DOHH2 (cell line): ENCODE results near the gene HDAC4.

Experiments used
- H3F3A ChIP-seq: fragments of 200-600 bp; sonication (generic), shearing (Covaris generic); 2 replicates; pipeline ENCODE4 v1.6.0; 2016; ENCODE audit warnings: antibody characterized with exemption, mild to moderate bottlenecking; ENCODE audit not compliant: control insufficient read depth, insufficient read depth
- H3K27ac ChIP-seq: fragments of 200-600 bp; sonication (generic); 2 replicates; pipeline ENCODE4 v1.5.1; 2014; ENCODE audit warnings: low read depth, mild to moderate bottlenecking, low read length, moderate library complexity
- H3K27me3 ChIP-seq: fragments of 200-600 bp; sonication (generic); 2 replicates; pipeline ENCODE4 v1.6.1; 2014; ENCODE audit warnings: mild to moderate bottlenecking, low read length, mixed read lengths; ENCODE audit not compliant: control insufficient read depth
- H3K36me3 ChIP-seq: fragments of 200-600 bp; sonication (generic); 2 replicates; pipeline ENCODE4 v1.6.1; 2014; ENCODE audit warnings: mild to moderate bottlenecking, low read length, moderate library complexity, mixed read lengths; ENCODE audit not compliant: control insufficient read depth
- H3K4me1 ChIP-seq: fragments of 200-600 bp; sonication (generic); 2 replicates; pipeline ENCODE4 v1.6.1; 2014; ENCODE audit warnings: mild to moderate bottlenecking, low read length, mixed read lengths; ENCODE audit not compliant: control insufficient read depth
- H3K4me2 ChIP-seq: fragments of 200-600 bp; sonication (generic); 2 replicates; pipeline ENCODE4 v1.6.0; 2014; ENCODE audit warnings: mild to moderate bottlenecking, low read length, moderate library complexity
- H3K4me3 ChIP-seq: fragments of 200-600 bp; sonication (generic); 2 replicates; pipeline ENCODE4 v1.5.1; 2014; ENCODE audit warnings: mild to moderate bottlenecking, low read length, mixed read lengths
- H3K79me2 ChIP-seq: fragments of 200-600 bp; sonication (generic); 2 replicates; pipeline ENCODE4 v1.6.1; 2014; ENCODE audit warnings: mild to moderate bottlenecking, low read length, mixed read lengths; ENCODE audit not compliant: control insufficient read depth
- H3K9me2 ChIP-seq: fragments of 200-600 bp; sonication (generic); replicated peaks from 2 replicates; pipeline ENCODE4 v1.6.1; 2014; ENCODE audit warnings: mild to moderate bottlenecking, low read length, mixed read lengths; ENCODE audit not compliant: control insufficient read depth
- H3K9me3 ChIP-seq: fragments of 200-600 bp; sonication (generic); 2 replicates; pipeline ENCODE4 v1.6.1; 2014; ENCODE audit warnings: antibody characterized with exemption, low read length, mixed read lengths; ENCODE audit not compliant: control insufficient read depth, insufficient read depth
- H4K20me1 ChIP-seq: fragments of 200-600 bp; sonication (generic); 2 replicates; pipeline ENCODE4 v1.6.0; 2014; ENCODE audit warnings: low read depth, mild to moderate bottlenecking, antibody characterized with exemption, low read length, moderate library complexity; ENCODE audit not compliant: control insufficient read depth, insufficient read depth
- EZH2phosphoT487 ChIP-seq: fragments of 200-600 bp; sonication (generic); IDR thresholded peaks from 2 replicates; pipeline ENCODE4 v1.6.1; 2017; ENCODE audit warnings: borderline replicate concordance, mild to moderate bottlenecking, antibody characterized with exemption, low read length, moderate library complexity, mixed read lengths
- TF ChIP-seq, protein P1 (sequence below): fragments of 200-600 bp; sonication (generic); IDR thresholded peaks from one replicate; pipeline ENCODE4 v1.5.1; 2014; ENCODE audit warnings: antibody characterized with exemption, mild to moderate bottlenecking, low read depth, low read length; ENCODE audit not compliant: poor library complexity, severe bottlenecking

The HDAC4 gene

DNA sequence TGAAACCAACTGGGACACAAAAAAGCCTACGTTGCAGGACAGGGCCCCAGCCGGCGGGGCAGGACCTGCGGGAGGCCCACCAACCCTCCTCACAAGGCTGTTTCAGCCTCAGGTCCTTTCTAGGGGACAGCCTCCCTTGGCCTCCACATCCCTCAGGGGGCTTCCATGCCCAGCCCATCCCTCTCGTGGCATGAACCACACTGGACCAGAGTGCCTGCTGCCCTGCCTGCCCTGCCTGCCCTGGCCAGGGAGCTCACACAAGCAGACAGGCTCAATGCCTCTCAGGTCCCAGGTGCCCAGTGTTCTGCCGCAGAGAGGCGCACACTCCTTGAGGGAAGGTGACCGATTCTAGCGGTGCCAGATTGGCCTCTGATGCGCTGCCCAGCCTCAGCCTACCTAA, 57.4 kb downstream of the HDAC4 start:
- 0 out of 2 replicates have a peak, but pooled peaks cover 2% of the 10 kb centered on the region for H3K79me2 ChIP-seq
- no peaks in the 10 kb centered on the region for H3K36me3 ChIP-seq
- H3F3A ChIP-seq = no peaks in the 10 kb centered on the region
- no peak overlapping the region for H3K27ac ChIP-seq
- no peak overlapping the region for H3K4me2 ChIP-seq
- H4K20me1 ChIP-seq = peaks cover 6% of the 10 kb centered on the region; the same call in 1 of the 2 replicates
- peaks cover 4% of the 10 kb centered on the region; the same call in 1 of the 2 replicates for H3K9me3 ChIP-seq
- H3K9me2 ChIP-seq = no peaks in the 10 kb centered on the region
- no peaks in the 10 kb centered on the region for H3K27me3 ChIP-seq
- TF ChIP-seq, protein P1, sequence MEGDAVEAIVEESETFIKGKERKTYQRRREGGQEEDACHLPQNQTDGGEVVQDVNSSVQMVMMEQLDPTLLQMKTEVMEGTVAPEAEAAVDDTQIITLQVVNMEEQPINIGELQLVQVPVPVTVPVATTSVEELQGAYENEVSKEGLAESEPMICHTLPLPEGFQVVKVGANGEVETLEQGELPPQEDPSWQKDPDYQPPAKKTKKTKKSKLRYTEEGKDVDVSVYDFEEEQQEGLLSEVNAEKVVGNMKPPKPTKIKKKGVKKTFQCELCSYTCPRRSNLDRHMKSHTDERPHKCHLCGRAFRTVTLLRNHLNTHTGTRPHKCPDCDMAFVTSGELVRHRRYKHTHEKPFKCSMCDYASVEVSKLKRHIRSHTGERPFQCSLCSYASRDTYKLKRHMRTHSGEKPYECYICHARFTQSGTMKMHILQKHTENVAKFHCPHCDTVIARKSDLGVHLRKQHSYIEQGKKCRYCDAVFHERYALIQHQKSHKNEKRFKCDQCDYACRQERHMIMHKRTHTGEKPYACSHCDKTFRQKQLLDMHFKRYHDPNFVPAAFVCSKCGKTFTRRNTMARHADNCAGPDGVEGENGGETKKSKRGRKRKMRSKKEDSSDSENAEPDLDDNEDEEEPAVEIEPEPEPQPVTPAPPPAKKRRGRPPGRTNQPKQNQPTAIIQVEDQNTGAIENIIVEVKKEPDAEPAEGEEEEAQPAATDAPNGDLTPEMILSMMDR = no peak
- no peaks in the 10 kb centered on the region for H3K4me1 ChIP-seq
- H3K4me3 ChIP-seq = no peak overlapping the region

DNA sequence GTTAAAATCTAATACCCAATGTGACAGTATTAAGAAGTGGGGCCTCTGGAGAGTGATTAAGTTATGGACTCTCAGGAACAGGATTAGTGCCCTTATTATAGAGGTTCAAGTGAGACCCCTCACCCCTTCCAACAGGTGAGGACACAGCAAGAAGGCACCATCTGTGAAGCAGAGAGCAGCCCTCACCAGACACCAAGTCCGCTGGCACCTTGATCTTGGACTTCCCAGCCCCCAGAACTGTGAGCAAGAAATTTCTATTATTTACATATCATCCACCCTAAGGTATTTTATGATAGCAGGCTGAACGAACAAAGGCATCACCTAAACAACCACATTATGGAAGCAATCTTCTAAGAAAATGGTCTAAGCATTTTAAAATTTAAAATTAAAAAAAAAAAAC, 59.0 kb downstream of the HDAC4 start:
- no peak for TF ChIP-seq EZH2phosphoT487
- TF ChIP-seq, protein P1 = no peak
- no peaks in the 10 kb centered on the region for H3K9me2 ChIP-seq
- H3K27ac ChIP-seq = no peak overlapping the region
- H3K9me3 ChIP-seq = peaks cover 3% of the 10 kb centered on the region; the same call in 1 of the 2 replicates
- no peaks in the 10 kb centered on the region for H3K36me3 ChIP-seq
- 0 out of 2 replicates have a peak, but pooled peaks cover 2% of the 10 kb centered on the region for H3K79me2 ChIP-seq
- no peaks in the 10 kb centered on the region for H3F3A ChIP-seq
- H3K4me2 ChIP-seq = no peak overlapping the region
- no peaks in the 10 kb centered on the region for H3K4me1 ChIP-seq
- peaks cover 6% of the 10 kb centered on the region; the same call in 1 of the 2 replicates for H4K20me1 ChIP-seq
- no peaks in the 10 kb centered on the region for H3K27me3 ChIP-seq
- no peak overlapping the region for H3K4me3 ChIP-seq

DNA sequence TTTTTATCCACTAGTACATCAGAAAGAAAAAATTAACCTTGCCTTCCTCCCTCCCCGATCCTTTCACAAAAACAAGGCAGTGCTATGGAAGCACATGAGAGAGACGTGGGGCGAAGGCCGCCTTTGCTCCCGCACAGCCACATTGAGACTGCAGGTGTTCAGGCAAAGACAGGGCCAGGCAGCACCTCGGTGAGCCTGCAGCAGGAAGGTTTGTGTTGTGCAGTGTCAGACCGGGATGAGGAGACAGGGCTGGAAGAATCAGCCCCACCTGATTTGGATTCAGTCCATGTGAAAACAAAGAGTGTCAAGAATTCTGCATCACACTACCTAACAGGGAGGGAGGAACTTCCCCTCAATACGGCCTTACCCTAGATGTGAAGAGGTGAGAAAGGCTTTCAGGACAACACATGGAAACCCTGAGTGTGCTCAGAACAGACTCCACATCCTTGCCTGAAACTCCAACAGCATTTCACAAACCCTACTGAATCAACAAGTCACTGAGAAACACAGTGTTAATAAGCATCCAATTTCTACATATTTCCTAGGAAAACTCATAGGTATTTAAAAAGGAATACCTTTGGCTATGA, 59.6 kb downstream of the HDAC4 start:
- H3K9me3 ChIP-seq = no peaks in the 10 kb centered on the region
- peaks cover 6% of the 10 kb centered on the region; the same call in 1 of the 2 replicates for H4K20me1 ChIP-seq
- H3K4me2 ChIP-seq = no peak overlapping the region
- H3K9me2 ChIP-seq = no peaks in the 10 kb centered on the region
- H3K27ac ChIP-seq = no peak overlapping the region
- TF ChIP-seq, protein P1 = no peak
- TF ChIP-seq EZH2phosphoT487 = no peak
- no peaks in the 10 kb centered on the region for H3K79me2 ChIP-seq
- no peaks in the 10 kb centered on the region for H3K27me3 ChIP-seq
- H3K4me1 ChIP-seq = no peaks in the 10 kb centered on the region
- no peaks in the 10 kb centered on the region for H3F3A ChIP-seq
- H3K4me3 ChIP-seq = no peak overlapping the region
- no peaks in the 10 kb centered on the region for H3K36me3 ChIP-seq
